GM12878 (cell line): Measurements from ENCODE around the gene PTPRN2. TPM values are rescaled to one million over a fixed set of nuclear protein-coding genes. Genes with fewer than 3 reads are reported as not detected.

Source experiments
- ATAC-seq: fragments of 200-7000 bp; cut with Tn5 transposase; 3 replicates; pipeline ENCODE4 v1.9.1; 2020; ENCODE audit warnings: mild to moderate bottlenecking, moderate library complexity
- BruUV-seq: library from RNA; stranded (reverse); fragments of 400-500 nt; replicated peaks from 2 replicates; lab custom pipeline; 2021; lab: Mats Ljungman, UMichigan
- CTCF ChIA-PET: fragments of 300-600 bp; sonication (Branson Sonifier 250); formaldehyde crosslinking; extraction: SDS; loops from one replicate; lab custom pipeline; 2021; ENCODE audit warnings: inconsistent platforms; lab: Yijun Ruan, JAX
- POLR2A ChIA-PET: fragments of 350-600 bp; formaldehyde crosslinking; extraction: SDS; loops from one replicate; lab custom pipeline; 2021; ENCODE audit warnings: inconsistent platforms; lab: Charles Lee
- RAD21 ChIA-PET: fragments of 300-600 bp; sonication (Branson Sonifier 250); formaldehyde crosslinking; loops from one replicate; lab custom pipeline; 2023; ENCODE audit warnings: antibody characterized with exemption; ENCODE audit not compliant: unreplicated experiment; lab: Charles Lee
- SMC1A ChIA-PET: fragments of 300-600 bp; sonication (Branson Sonifier 250); formaldehyde crosslinking; loops from one replicate; lab custom pipeline; 2023; ENCODE audit not compliant: unreplicated experiment, uncharacterized antibody; lab: Charles Lee
- DNase-seq: peaks from one replicate; pipeline ENCODE4 v3.0.0-alpha.2; 2011; ENCODE audit warnings: low read depth, low spot score
- FAIRE-seq: peaks from 3 replicates; lab custom pipeline; 2011; peaks lifted over from hg19 to GRCh38; lab: Jason Lieb, UNC
- H2AFZ ChIP-seq: 2 replicates; pipeline ENCODE4 v1.6.0; 2011; ENCODE audit warnings: low read depth, low read length, control low read depth; ENCODE audit not compliant: control insufficient read depth
- H3K27ac ChIP-seq: 2 replicates; pipeline ENCODE4 v1.5.1; 2011; ENCODE audit warnings: control low read depth; ENCODE audit not compliant: control insufficient read depth, insufficient read depth
- H3K27me3 ChIP-seq, 2 experiments: replicated peaks in 1 of 2; 2 replicates each; pipeline versions ENCODE4 v1.6.0 to v1.6.1; 2011; ENCODE audit warnings: low read length in 1 of 2; ENCODE audit not compliant: control insufficient read depth in 2 of 2, insufficient read depth in 2 of 2
- H3K36me3 ChIP-seq, 2 experiments: 2 replicates each; pipeline ENCODE4 v1.5.1; 2011; ENCODE audit warnings: low read length in 1 of 2; ENCODE audit not compliant: control insufficient read depth in 2 of 2, insufficient read depth in 2 of 2
- H3K4me1 ChIP-seq: 2 replicates; pipeline ENCODE4 v1.6.1; 2011; ENCODE audit warnings: mild to moderate bottlenecking, low read length, moderate library complexity, mixed read lengths; ENCODE audit not compliant: control insufficient read depth, insufficient read depth
- H3K4me2 ChIP-seq: 2 replicates; pipeline ENCODE4 v1.6.0; 2011; ENCODE audit warnings: control low read depth; ENCODE audit not compliant: control insufficient read depth, insufficient read depth
- H3K4me3 ChIP-seq: fragments of 200-600 bp; sonication (generic); 2 replicates; pipeline ENCODE4 v1.5.1; 2016
- H3K79me2 ChIP-seq: 2 replicates; pipeline ENCODE4 v1.6.0; 2011; ENCODE audit warnings: low read length; ENCODE audit not compliant: control insufficient read depth, insufficient read depth
- H3K9ac ChIP-seq: 2 replicates; pipeline ENCODE4 v1.8.0; 2011; ENCODE audit warnings: low read length, control low read depth, mixed read lengths; ENCODE audit not compliant: control insufficient read depth, insufficient read depth
- H3K9me3 ChIP-seq: replicated peaks from 3 replicates; pipeline ENCODE4 v1.5.1; 2011; ENCODE audit warnings: mild to moderate bottlenecking, low read length; ENCODE audit not compliant: control insufficient read depth, insufficient read depth
- H4K20me1 ChIP-seq: 2 replicates; pipeline ENCODE4 v1.6.0; 2011; ENCODE audit not compliant: control insufficient read depth, insufficient read depth
- ATF7 ChIP-seq: fragments of 450-650 bp; IDR thresholded peaks from 2 replicates; pipeline ENCODE4 v1.6.1; 2016; ENCODE audit warnings: low read depth, mild to moderate bottlenecking
- BCL11A ChIP-seq: IDR thresholded peaks from 2 replicates; pipeline ENCODE4 v1.6.1; 2011; ENCODE audit warnings: low read depth, low read length
- CREB1 ChIP-seq: IDR thresholded peaks from 2 replicates; pipeline ENCODE4 v1.6.1; 2012; ENCODE audit warnings: low read depth, mild to moderate bottlenecking, inconsistent platforms
- EED ChIP-seq: sonication (generic); IDR thresholded peaks from 2 replicates; pipeline ENCODE4 v1.6.1; 2016; ENCODE audit warnings: antibody characterized with exemption, low read depth
- FOS ChIP-seq: IDR thresholded peaks from 3 replicates; pipeline ENCODE4 v1.6.1; 2011; ENCODE audit warnings: borderline replicate concordance; ENCODE audit not compliant: insufficient read length; ENCODE audit errors: extremely low read depth
- KDM1A ChIP-seq: fragments of 200-600 bp; sonication (generic); IDR thresholded peaks from 2 replicates; pipeline ENCODE4 v1.6.1; 2016; ENCODE audit warnings: borderline replicate concordance
- NBN ChIP-seq: fragments of 450-650 bp; IDR thresholded peaks from 2 replicates; pipeline ENCODE4 v1.6.1; 2016
- PAX8 ChIP-seq: fragments of 450-650 bp; IDR thresholded peaks from 2 replicates; pipeline ENCODE4 v1.6.1; 2017; ENCODE audit warnings: mild to moderate bottlenecking, moderate library complexity
- PML ChIP-seq: IDR thresholded peaks from 2 replicates; pipeline ENCODE4 v1.6.1; 2012; ENCODE audit warnings: low read length, inconsistent platforms
- POLR2A ChIP-seq: IDR thresholded peaks from 2 replicates; pipeline ENCODE4 v1.6.1; 2011; ENCODE audit warnings: low read depth, mild to moderate bottlenecking, low read length
- SPI1 ChIP-seq: IDR thresholded peaks from 2 replicates; pipeline ENCODE4 v1.6.1; 2011; ENCODE audit warnings: low read depth, mild to moderate bottlenecking, low read length, moderate library complexity, borderline replicate concordance; ENCODE audit not compliant: insufficient read depth
- SREBF2 ChIP-seq: IDR thresholded peaks from 2 replicates; pipeline ENCODE4 v1.6.1; 2012; ENCODE audit warnings: mild to moderate bottlenecking, low read length
- SUZ12 ChIP-seq: fragments of 200-600 bp; sonication (generic); IDR thresholded peaks from one replicate; pipeline ENCODE4 v1.6.1; 2018; ENCODE audit warnings: antibody characterized with exemption, mild to moderate bottlenecking; ENCODE audit not compliant: unreplicated experiment
- ZNF274 ChIP-seq: IDR thresholded peaks from one replicate; pipeline ENCODE4 v1.8.0; 2011; ENCODE audit not compliant: insufficient read length, insufficient read depth
- WGBS: methylation state at CpG from one replicate; pipeline ENCODE4 v1.1.6; 2016; ENCODE audit warnings: low lambda C conversion rate; ENCODE audit not compliant: insufficient replicate concordance, insufficient coverage; ENCODE audit errors: missing lambda C conversion rate; 5-methylcytosine and 5-hydroxymethylcytosine counted together
- in situ Hi-C: fragments of 300-500 bp; cut with MboI; formaldehyde crosslinking; loops from 9 replicates; pipeline ENCODE4 v1.14.3; 2018; ENCODE audit warnings: mixed read lengths
- intact Hi-C: fragments of 100-400 bp; cut with micrococcal nuclease; formaldehyde crosslinking; loops from one replicate; pipeline ENCODE4 v1.14.2; 2022; ENCODE audit not compliant: unreplicated experiment
- polyA plus RNA-seq, 11 experiments: library from polyadenylated mRNA; depleted of rRNA in 4 of 11; unstranded in 6 of 11; stranded (reverse) in 5 of 11; fragments of >200 nt; fragmentation: Nextera tagmentation in 4 of 11; fragmentation: Illumina TruSeq in 1 of 11; extraction: Ambion mirVana in 4 of 11; extraction: Trizol in 1 of 11; gene quantifications; 1 replicate in 1 of 11; 2 replicates in 10 of 11; pipeline versions ENCODE4 v1.2.1 to v1.2.3, GENCODE V29; 2011 to 2016; ENCODE audit warnings: inconsistent platforms in 2 of 11, missing spikeins in 2 of 11, low read depth in 1 of 11
- total RNA-seq, 4 experiments: library from RNA; depleted of rRNA in 3 of 4; stranded (reverse); fragments of >200 nt in 3 of 4; fragmentation: Illumina TruSeq in 1 of 4; extraction: Trizol in 1 of 4; gene quantifications; 2 replicates each; pipeline versions ENCODE4 v1.2.1 to v1.2.3, GENCODE V29; 2013 to 2021
- TF ChIP-seq, protein P1 (sequence below): IDR thresholded peaks from 2 replicates; pipeline ENCODE4 v1.6.1; 2012; ENCODE audit warnings: low read depth, low read length, improper control_type of control experiment
- TF ChIP-seq, protein P2 (sequence below): IDR thresholded peaks from 2 replicates; pipeline ENCODE4 v1.6.1; 2011; ENCODE audit warnings: borderline replicate concordance, low read depth, mild to moderate bottlenecking, moderate library complexity, mixed read lengths, low read length; ENCODE audit not compliant: insufficient read depth; ENCODE audit errors: extremely low read length

The PTPRN2 gene
- total and polyA plus RNA-seq, 10 of the 15 experiments (the other 5 are each of a cell fraction or from before 2014, with no cell fraction given), result 5.4 TPM; not detected in 9

DNA sequence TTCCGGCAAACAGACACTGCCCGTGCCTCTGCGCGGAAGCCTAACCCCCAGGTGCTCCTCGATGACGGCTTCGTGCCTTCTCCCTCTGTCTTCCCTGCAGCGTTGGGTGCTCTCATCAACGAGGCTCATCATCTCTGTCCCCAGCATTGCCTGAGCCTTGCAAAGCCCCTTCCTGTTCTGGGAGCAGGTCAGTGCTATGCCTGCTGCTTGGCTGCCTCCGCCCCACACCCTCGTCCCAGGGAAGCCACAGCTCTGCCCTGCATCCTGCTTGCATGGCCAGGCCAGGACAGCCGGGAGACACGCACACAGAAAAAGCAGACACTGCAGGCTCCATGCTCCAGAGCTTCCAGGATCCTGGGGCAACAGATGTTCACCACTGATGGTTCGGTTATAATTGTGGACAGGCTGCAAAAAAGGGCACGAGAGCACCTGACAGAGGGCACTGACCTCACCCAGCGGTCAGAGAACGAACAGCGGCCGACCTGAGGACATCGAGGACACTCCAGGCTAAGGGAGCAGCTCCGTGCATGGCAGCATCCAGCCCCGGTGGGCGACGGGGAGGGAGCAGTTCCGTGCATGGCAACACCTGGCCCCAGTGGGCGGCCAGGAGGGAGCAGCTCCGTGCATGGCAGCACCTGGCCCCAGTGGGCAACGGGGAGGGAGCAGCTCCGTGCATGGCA, 265.5 kb downstream of the PTPRN2 start (continued):
- TF ChIP-seq BCL11A (no peak), SPI1 (no peak)

DNA sequence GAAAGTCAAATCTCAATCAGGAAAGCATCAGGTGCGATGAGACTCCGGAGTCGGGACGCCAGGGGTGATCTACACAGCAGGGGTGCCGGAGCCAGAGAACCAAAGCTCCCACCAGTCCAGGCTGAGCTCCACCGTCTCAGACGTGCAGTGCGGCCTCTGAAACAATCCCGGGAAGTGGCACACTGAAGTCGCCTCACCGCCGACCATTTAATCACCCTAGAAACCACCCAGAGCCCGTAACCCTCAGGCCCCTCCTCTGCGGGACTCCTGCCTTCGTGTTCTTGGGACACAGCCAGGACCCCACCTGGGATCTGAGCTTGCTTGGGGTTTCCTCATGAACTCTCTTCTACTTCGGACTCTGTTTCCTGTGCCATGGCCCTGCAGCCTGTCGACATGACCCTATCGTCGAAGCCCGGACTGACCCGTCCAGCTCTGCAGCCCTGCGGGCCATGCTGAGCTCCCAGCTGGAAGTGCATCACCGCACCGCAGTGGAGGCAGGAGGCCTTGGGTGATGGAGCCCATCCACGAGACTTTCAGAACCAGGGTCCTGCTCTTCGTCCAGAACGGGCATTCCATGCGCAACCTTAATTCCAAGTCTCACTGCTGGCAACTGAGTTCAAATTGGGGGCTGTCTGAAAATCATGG, 266.4 kb downstream of the PTPRN2 start:
- SMC1A ChIA-PET, result no interaction called here
- Histone ChIP-seq H3K4me1 (no peaks in the 10 kb centered on the region), H3K4me2 (no peak overlapping the region), H3K36me3 (no peaks in the 10 kb centered on the region), H4K20me1 (no peaks in the 10 kb centered on the region), H3K9ac (no peak overlapping the region), H3K27me3 (no peaks in the 10 kb centered on the region), H3K27ac (no peak overlapping the region), H2AFZ (no peak overlapping the region), H3K79me2 (no peaks in the 10 kb centered on the region), H3K9me3 (no peaks in the 10 kb centered on the region; the same call in 2 of the 3 replicates), H3K4me3 (no peak overlapping the region)
- intact Hi-C loops (no loop called here), in situ Hi-C loops (no loop called here)
- no TSS peak for BruUV-seq
- FAIRE-seq (no peak), DNase-seq (no peak), ATAC-seq (no peak)
- CTCF ChIA-PET, result no interaction called here
- POLR2A ChIA-PET, result no interaction called here
- RAD21 ChIA-PET, result no interaction called here
- 66% methylated on average over 28 of the region's 28 CpGs for WGBS
- TF ChIP-seq FOS, result no peak
- no peak for TF ChIP-seq CREB1
- TF ChIP-seq PAX8, result no peak
- TF ChIP-seq NBN, result no peak
- no peak for TF ChIP-seq ATF7
- no peak for TF ChIP-seq PML
- TF ChIP-seq, protein P1, sequence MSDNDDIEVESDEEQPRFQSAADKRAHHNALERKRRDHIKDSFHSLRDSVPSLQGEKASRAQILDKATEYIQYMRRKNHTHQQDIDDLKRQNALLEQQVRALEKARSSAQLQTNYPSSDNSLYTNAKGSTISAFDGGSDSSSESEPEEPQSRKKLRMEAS, result no peak
- TF ChIP-seq, protein P2, sequence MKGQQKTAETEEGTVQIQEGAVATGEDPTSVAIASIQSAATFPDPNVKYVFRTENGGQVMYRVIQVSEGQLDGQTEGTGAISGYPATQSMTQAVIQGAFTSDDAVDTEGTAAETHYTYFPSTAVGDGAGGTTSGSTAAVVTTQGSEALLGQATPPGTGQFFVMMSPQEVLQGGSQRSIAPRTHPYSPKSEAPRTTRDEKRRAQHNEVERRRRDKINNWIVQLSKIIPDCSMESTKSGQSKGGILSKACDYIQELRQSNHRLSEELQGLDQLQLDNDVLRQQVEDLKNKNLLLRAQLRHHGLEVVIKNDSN, result no peak
- no peak for TF ChIP-seq SREBF2
- TF ChIP-seq KDM1A, result no peak
- TF ChIP-seq ZNF274, result no peak
- TF ChIP-seq POLR2A, result no peak
- no peak for TF ChIP-seq EED
- no peak for TF ChIP-seq SUZ12
